Mucosa of stomach (tissue), 1 donor: ENCODE results near the gene TRPM6.

ENCODE experiments used
- H3K27me3 ChIP-seq: one replicate; pipeline ENCODE4 v1.7.0; 2013; ENCODE audit warnings: mild to moderate bottlenecking, low read length; ENCODE audit not compliant: control insufficient read depth, insufficient read depth
- H3K36me3 ChIP-seq: one replicate; pipeline ENCODE4 v1.7.0; 2013; ENCODE audit warnings: low read length; ENCODE audit not compliant: control insufficient read depth, insufficient read depth
- H3K4me1 ChIP-seq: one replicate; pipeline ENCODE4 v1.7.0; 2013; ENCODE audit warnings: mild to moderate bottlenecking, low read length; ENCODE audit not compliant: control insufficient read depth, insufficient read depth
- H3K4me3 ChIP-seq: one replicate; pipeline ENCODE4 v1.7.0; 2013; ENCODE audit warnings: low read length
- H3K9ac ChIP-seq: one replicate; pipeline ENCODE4 v1.7.0; 2013; ENCODE audit warnings: mild to moderate bottlenecking, low read length, moderate library complexity
- H3K9me3 ChIP-seq: one replicate; pipeline ENCODE4 v1.7.0; 2013; ENCODE audit warnings: mild to moderate bottlenecking, low read length, moderate library complexity; ENCODE audit not compliant: control insufficient read depth
- donor health status: Pancreatic carcinoma.

Gene TRPM6

GRCh38 chr9:74762950-74763349, 124.8 kb downstream of the TRPM6 start:
- no peak overlapping the region for H3K9ac ChIP-seq
- no peak overlapping the region for H3K4me3 ChIP-seq
- H3K9me3 ChIP-seq = no peaks in the 10 kb centered on the region
- no peaks in the 10 kb centered on the region for H3K27me3 ChIP-seq
- no peaks in the 10 kb centered on the region for H3K36me3 ChIP-seq
- H3K4me1 ChIP-seq = no peaks in the 10 kb centered on the region

GRCh38 chr9:74760031-74760700, 127.6 kb downstream of the TRPM6 start:
- Histone ChIP-seq H3K9ac (no peak overlapping the region), H3K4me1 (no peaks in the 10 kb centered on the region), H3K27me3 (no peaks in the 10 kb centered on the region), H3K36me3 (no peaks in the 10 kb centered on the region), H3K4me3 (no peak overlapping the region), H3K9me3 (no peaks in the 10 kb centered on the region)

- Histone ChIP-seq H3K4me1 (no peaks in the 10 kb centered on the region), H3K9me3 (no peaks in the 10 kb centered on the region), H3K9ac (no peak overlapping the region), H3K36me3 (no peaks in the 10 kb centered on the region), H3K4me3 (no peak overlapping the region), H3K27me3 (no peaks in the 10 kb centered on the region)
Measured at GRCh38 chr9:74755999-74756398, 131.7 kb downstream of the TRPM6 start.

GRCh38 chr9:74755355-74755754, 132.4 kb downstream of the TRPM6 start:
- no peak overlapping the region for H3K9ac ChIP-seq
- no peaks in the 10 kb centered on the region for H3K36me3 ChIP-seq
- no peak overlapping the region for H3K4me3 ChIP-seq
- H3K4me1 ChIP-seq = no peaks in the 10 kb centered on the region
- no peaks in the 10 kb centered on the region for H3K27me3 ChIP-seq
- no peaks in the 10 kb centered on the region for H3K9me3 ChIP-seq

- Histone ChIP-seq H3K36me3 (no peaks in the 10 kb centered on the region), H3K9ac (no peak overlapping the region), H3K4me1 (no peaks in the 10 kb centered on the region), H3K9me3 (no peaks in the 10 kb centered on the region), H3K27me3 (no peaks in the 10 kb centered on the region), H3K4me3 (no peak overlapping the region)
Measured at GRCh38 chr9:74753650-74754049, 134.1 kb downstream of the TRPM6 start.

GRCh38 chr9:74748966-74749365, 138.8 kb downstream of the TRPM6 start:
- H3K9me3 ChIP-seq = no peaks in the 10 kb centered on the region
- no peaks in the 10 kb centered on the region for H3K27me3 ChIP-seq
- no peak overlapping the region for H3K9ac ChIP-seq
- no peak overlapping the region for H3K4me3 ChIP-seq
- no peaks in the 10 kb centered on the region for H3K36me3 ChIP-seq
- no peaks in the 10 kb centered on the region for H3K4me1 ChIP-seq

GRCh38 chr9:74742792-74743730, 144.7 kb downstream of the TRPM6 start:
- Histone ChIP-seq H3K4me1 (no peaks in the 10 kb centered on the region), H3K36me3 (no peaks in the 10 kb centered on the region), H3K9ac (no peak overlapping the region), H3K9me3 (no peaks in the 10 kb centered on the region), H3K27me3 (no peaks in the 10 kb centered on the region), H3K4me3 (no peak overlapping the region)

- Histone ChIP-seq H3K9ac (no peak overlapping the region), H3K4me3 (no peak overlapping the region)
Measured at GRCh38 chr9:74742191-74742790, 145.4 kb downstream of the TRPM6 start.

GRCh38 chr9:74736646-74737045, 151.1 kb downstream of the TRPM6 start:
- no peaks in the 10 kb centered on the region for H3K27me3 ChIP-seq
- no peak overlapping the region for H3K9ac ChIP-seq
- no peak overlapping the region for H3K4me3 ChIP-seq
- H3K4me1 ChIP-seq = peaks cover 4% of the 10 kb centered on the region
- H3K9me3 ChIP-seq = no peaks in the 10 kb centered on the region
- no peaks in the 10 kb centered on the region for H3K36me3 ChIP-seq

More at GRCh38 chr9:74742191-74742790, 145.4 kb downstream of the TRPM6 start:
- H3K4me1 ChIP-seq = no peaks in the 10 kb centered on the region
- H3K27me3 ChIP-seq = no peaks in the 10 kb centered on the region
- no peaks in the 10 kb centered on the region for H3K36me3 ChIP-seq
- no peaks in the 10 kb centered on the region for H3K9me3 ChIP-seq

GRCh38 chr9:74735761-74736160, 152.0 kb downstream of the TRPM6 start:
- H3K4me3 ChIP-seq = no peak overlapping the region
- peak overlapping the region; percentile 41 for H3K9ac ChIP-seq
- H3K9me3 ChIP-seq = no peaks in the 10 kb centered on the region
- H3K27me3 ChIP-seq = no peaks in the 10 kb centered on the region
- peaks cover 4% of the 10 kb centered on the region for H3K4me1 ChIP-seq
- no peaks in the 10 kb centered on the region for H3K36me3 ChIP-seq

GRCh38 chr9:74729136-74729695, 158.5 kb downstream of the TRPM6 start:
- no peak overlapping the region for H3K9ac ChIP-seq
- no peaks in the 10 kb centered on the region for H3K27me3 ChIP-seq
- no peaks in the 10 kb centered on the region for H3K36me3 ChIP-seq
- H3K4me3 ChIP-seq = no peak overlapping the region
- no peaks in the 10 kb centered on the region for H3K9me3 ChIP-seq
- H3K4me1 ChIP-seq = no peaks in the 10 kb centered on the region

- H3K27me3 ChIP-seq = no peaks in the 10 kb centered on the region
- H3K4me3 ChIP-seq = no peak overlapping the region
- no peak overlapping the region for H3K9ac ChIP-seq
- no peaks in the 10 kb centered on the region for H3K4me1 ChIP-seq
- no peaks in the 10 kb centered on the region for H3K36me3 ChIP-seq
- no peaks in the 10 kb centered on the region for H3K9me3 ChIP-seq
Measured at GRCh38 chr9:74728176-74728575, 159.5 kb downstream of the TRPM6 start.
